Glutamatergic neuron (in vitro differentiated cells): ENCODE measurements around the gene SYNGR3. TPM values are rescaled to one million over a fixed set of nuclear protein-coding genes. Genes with fewer than 3 reads are reported as not detected.

Experiments used
- DNase-seq: peaks from one replicate; pipeline ENCODE4 v3.0.0; 2022
- H3K27ac Mint-ChIP-seq: one replicate; pipeline ENCODE4 v1.8.0; 2020; ENCODE audit warnings: mild to moderate bottlenecking, mixed read lengths, inconsistent platforms; ENCODE audit not compliant: unreplicated experiment
- H3K27me3 Mint-ChIP-seq: one replicate; pipeline ENCODE4 v1.8.0; 2020; ENCODE audit warnings: mild to moderate bottlenecking, moderate library complexity, mixed read lengths, inconsistent platforms; ENCODE audit not compliant: unreplicated experiment
- H3K36me3 Mint-ChIP-seq: one replicate; pipeline ENCODE4 v1.8.0; 2020; ENCODE audit warnings: mild to moderate bottlenecking, mixed read lengths, inconsistent platforms; ENCODE audit not compliant: unreplicated experiment
- H3K4me1 Mint-ChIP-seq: one replicate; pipeline ENCODE4 v1.8.0; 2020; ENCODE audit warnings: mild to moderate bottlenecking, low read depth, mixed read lengths, inconsistent platforms; ENCODE audit not compliant: unreplicated experiment
- H3K4me3 Mint-ChIP-seq: one replicate; pipeline ENCODE4 v1.8.0; 2020; ENCODE audit warnings: mild to moderate bottlenecking, mixed read lengths, inconsistent platforms; ENCODE audit not compliant: unreplicated experiment
- H3K9me3 Mint-ChIP-seq: one replicate; pipeline ENCODE4 v1.8.0; 2020; ENCODE audit warnings: mild to moderate bottlenecking, moderate library complexity, mixed read lengths, inconsistent platforms; ENCODE audit not compliant: unreplicated experiment
- CTCF ChIP-seq: fragments of 200-600 bp; sonication (generic); IDR thresholded peaks from one replicate; pipeline ENCODE4 v1.5.0; 2021; ENCODE audit not compliant: partially characterized antibody, unreplicated experiment
- total RNA-seq: library from RNA; stranded (reverse); fragmentation: NEBNext Ultra II Directional; extraction: Animal tissue kit (Norgen Biotek cat#: 25700); gene quantifications from one replicate; pipeline ENCODE4 v1.2.1, GENCODE V29; 2021; ENCODE audit not compliant: unreplicated experiment

SYNGR3 gene
- total RNA-seq, 1 donor from 2014 or later: 45.7 TPM

- no peak for TF ChIP-seq CTCF
- peak overlapping the region; percentile 25 for H3K4me3 Mint-ChIP-seq
- H3K36me3 Mint-ChIP-seq: peaks cover 4% of the 10 kb centered on the region
- H3K27ac Mint-ChIP-seq: peak overlapping the region; percentile 89
- H3K9me3 Mint-ChIP-seq: peaks cover 15% of the 10 kb centered on the region
- peaks cover 20% of the 10 kb centered on the region for H3K4me1 Mint-ChIP-seq
- peaks cover 20% of the 10 kb centered on the region for H3K27me3 Mint-ChIP-seq
- DNase-seq: no peak
Measured at GRCh38 chr16:2005646-2006045, 15.9 kb downstream of the SYNGR3 start.

DNA sequence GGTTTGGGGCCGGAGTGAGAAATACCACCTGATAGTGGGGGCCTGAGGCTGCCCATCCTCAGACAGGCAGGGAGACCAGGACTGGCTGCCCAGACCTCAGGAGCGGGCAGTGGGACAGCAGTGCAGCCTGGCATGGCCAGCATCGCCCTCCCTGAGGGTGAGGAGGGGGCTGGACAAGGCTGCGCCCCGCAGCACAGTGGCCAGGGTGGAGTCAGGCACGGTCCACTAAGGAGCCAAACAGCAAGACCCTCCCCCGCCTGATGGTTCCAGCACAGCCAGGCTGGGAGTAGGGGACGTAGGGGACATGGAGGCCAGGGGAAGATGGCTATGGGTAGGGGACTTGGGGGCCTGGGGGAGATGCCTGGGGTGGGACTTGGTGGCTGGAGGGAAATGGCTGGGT lies 16.5 kb downstream of the SYNGR3 start:
- Mint-ChIP-seq H3K27ac (peak overlapping the region; percentile 89), H3K36me3 (peaks cover 4% of the 10 kb centered on the region), H3K4me1 (peaks cover 20% of the 10 kb centered on the region), H3K4me3 (peak overlapping the region; percentile 92), H3K9me3 (peaks cover 13% of the 10 kb centered on the region), H3K27me3 (peaks cover 20% of the 10 kb centered on the region)
- TF ChIP-seq CTCF: no peak
- DNase-seq: no peak

- DNase-seq: no peak
- Mint-ChIP-seq H3K4me3 (peak overlapping the region; percentile 92), H3K27me3 (peaks cover 19% of the 10 kb centered on the region), H3K36me3 (peaks cover 4% of the 10 kb centered on the region), H3K27ac (peak overlapping the region; percentile 94), H3K9me3 (peaks cover 13% of the 10 kb centered on the region), H3K4me1 (peaks cover 20% of the 10 kb centered on the region)
- TF ChIP-seq CTCF: no peak
Measured at GRCh38 chr16:2007081-2007836, 17.5 kb downstream of the SYNGR3 start.

- TF ChIP-seq CTCF: no peak
- Mint-ChIP-seq H3K4me1 (peaks cover 20% of the 10 kb centered on the region), H3K9me3 (peaks cover 10% of the 10 kb centered on the region), H3K27ac (peak overlapping the region; percentile 94), H3K27me3 (peaks cover 16% of the 10 kb centered on the region), H3K4me3 (peak overlapping the region; percentile 92), H3K36me3 (peaks cover 4% of the 10 kb centered on the region)
- DNase-seq: no peak
Measured at GRCh38 chr16:2008009-2008526, 18.3 kb downstream of the SYNGR3 start.

DNA sequence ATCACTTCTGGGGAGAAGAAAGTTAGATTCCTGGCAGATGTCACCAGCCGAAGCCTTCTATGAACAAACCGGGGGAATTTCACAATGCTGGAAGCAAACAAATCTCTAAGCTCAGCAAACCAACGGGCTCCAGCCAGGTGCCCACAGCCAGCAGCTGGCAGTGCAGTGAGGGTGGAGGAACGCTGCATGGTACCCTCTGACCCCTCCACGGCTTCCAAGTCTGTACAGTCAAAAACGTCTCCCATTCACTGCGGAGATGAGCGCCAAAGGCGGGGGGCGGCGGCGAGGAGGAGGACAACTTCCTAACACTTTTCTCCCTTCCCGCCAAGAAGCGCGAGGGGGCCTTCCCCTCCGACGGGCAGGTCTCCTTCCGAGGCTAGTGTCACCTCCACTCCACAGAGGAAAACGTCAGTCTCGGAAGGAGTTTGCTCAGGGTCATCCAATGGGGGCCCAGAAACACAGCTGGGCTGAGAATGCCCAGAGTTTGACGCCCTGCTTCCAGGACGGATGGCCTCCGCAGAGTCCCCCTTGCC lies 18.9 kb downstream of the SYNGR3 start:
- Mint-ChIP-seq H3K27ac (peak overlapping the region; percentile 84), H3K4me3 (peak overlapping the region; percentile 92), H3K36me3 (peaks cover 4% of the 10 kb centered on the region), H3K9me3 (peaks cover 10% of the 10 kb centered on the region), H3K27me3 (peaks cover 16% of the 10 kb centered on the region), H3K4me1 (peaks cover 20% of the 10 kb centered on the region)
- no peak for TF ChIP-seq CTCF
- DNase-seq: no peak
